SU-DHL-6 (cell line): Measurements from ENCODE around the gene ABCB7.

Source experiments
- CTCF ChIP-seq: fragments of 200-600 bp; sonication (generic); IDR thresholded peaks from one replicate; pipeline ENCODE4 v1.5.1; 2017; ENCODE audit warnings: antibody characterized with exemption, mild to moderate bottlenecking, low read length, moderate library complexity; ENCODE audit not compliant: insufficient read depth, poor library complexity, severe bottlenecking
- EZH2phosphoT487 ChIP-seq: fragments of 200-600 bp; sonication (generic), shearing (Covaris generic); conservative IDR thresholded peaks from 2 replicates; pipeline ENCODE4 v1.6.1; 2018; ENCODE audit warnings: mild to moderate bottlenecking, antibody characterized with exemption, low read length, moderate library complexity, mixed read lengths

GRCh38 chrX:75151827-75152592, 4.1 kb downstream of the ABCB7 start:
- TF ChIP-seq CTCF (no peak), EZH2phosphoT487 (no peak)
